Epithelial cell of proximal tubule (primary cell): ENCODE results near the gene PROM1. TPM values are rescaled to one million over a fixed set of nuclear protein-coding genes. Genes with fewer than 3 reads are reported as not detected.
A peak's percentile ranks its signal among the peaks of the same experiment; 100 is the strongest.

Experiments
- DNase-seq: peaks from one replicate; pipeline ENCODE4 v3.0.0-alpha.2; 2011; ENCODE audit warnings: low read depth
- H3K4me3 ChIP-seq: 2 replicates; pipeline ENCODE4 v1.5.1; 2011; ENCODE audit warnings: low read depth, mild to moderate bottlenecking, low read length
- CTCF ChIP-seq: conservative IDR thresholded peaks from 2 replicates; pipeline ENCODE4 v1.5.1; 2012; ENCODE audit warnings: low read depth, mild to moderate bottlenecking, low read length
- total RNA-seq: library from RNA; depleted of rRNA; stranded (reverse); fragments of >200 nt; gene quantifications from 2 replicates; pipeline ENCODE4 v1.2.3, GENCODE V29; 2015

Gene PROM1
- total RNA-seq, 1 donor from 2014 or later: 69.6 TPM

- no peak overlapping the region for H3K4me3 ChIP-seq
- TF ChIP-seq CTCF: no peak
- no peak for DNase-seq
These were observed 76.9 kb downstream of the PROM1 start for GRCh38 chr4:16006771-16007446.

- TF ChIP-seq CTCF: no peak
- no peak for DNase-seq
- no peak overlapping the region for H3K4me3 ChIP-seq
These were observed 78.1 kb downstream of the PROM1 start for GRCh38 chr4:16005676-16006075.

GRCh38 chr4:16001484-16001858 lies 82.4 kb downstream of the PROM1 start:
- TF ChIP-seq CTCF: peak; percentile 92
- no peak overlapping the region for H3K4me3 ChIP-seq
- peak; percentile 31 for DNase-seq

- no peak overlapping the region for H3K4me3 ChIP-seq
- TF ChIP-seq CTCF: no peak
- DNase-seq: no peak
These were observed 82.9 kb downstream of the PROM1 start for GRCh38 chr4:16000708-16001483.

- no peak for TF ChIP-seq CTCF
These were observed 87.0 kb downstream of the PROM1 start for GRCh38 chr4:15996773-15997172.

GRCh38 chr4:15995826-15996225 lies 88.0 kb downstream of the PROM1 start:
- TF ChIP-seq CTCF: no peak
- no peak for DNase-seq
- H3K4me3 ChIP-seq: no peak overlapping the region

More at GRCh38 chr4:15996773-15997172, 87.0 kb downstream of the PROM1 start:
- H3K4me3 ChIP-seq: no peak overlapping the region
- DNase-seq: no peak

- DNase-seq: no peak
- no peak for TF ChIP-seq CTCF
- no peak overlapping the region for H3K4me3 ChIP-seq
These were observed 91.7 kb downstream of the PROM1 start for GRCh38 chr4:15992167-15992485.
